Esophagus squamous epithelium (tissue), 5 donors: ENCODE results near the gene CASK. TPM values are rescaled to one million over a fixed set of nuclear protein-coding genes. Genes with fewer than 3 reads are reported as not detected.

Experiments used
- DNase-seq: peaks from one replicate; lab custom pipeline; 2025; lab: John Stamatoyannopoulos, UW
- H3K27ac ChIP-seq, 4 donors: fragments of 200-600 bp; sonication (generic); one replicate each; pipeline ENCODE4 v1.5.1; 2016 to 2019; ENCODE audit warnings: mild to moderate bottlenecking in 1 of 4
- H3K27me3 ChIP-seq, 4 donors: fragments of 200-600 bp; sonication (generic); 1 replicate in 3 of 4; 2 replicates in 1 of 4; pipeline versions ENCODE4 v1.5.1 to v1.6.0; 2017 to 2021; ENCODE audit warnings: antibody characterized with exemption in 1 of 4
- H3K36me3 ChIP-seq, 3 donors: fragments of 200-600 bp; sonication (generic); one replicate each; pipeline ENCODE4 v1.5.1; 2016 to 2019
- H3K4me1 ChIP-seq, 3 donors: fragments of 200-600 bp; sonication (generic); one replicate each; pipeline ENCODE4 v1.5.1; 2017 to 2019
- H3K4me3 ChIP-seq, 4 donors: fragments of 200-600 bp; sonication (generic); 1 replicate in 3 of 4; 2 replicates in 1 of 4; pipeline ENCODE4 v1.5.1; 2016 to 2019; ENCODE audit warnings: mild to moderate bottlenecking in 2 of 4, moderate library complexity in 1 of 4
- H3K9me3 ChIP-seq, 3 donors: fragments of 200-600 bp; sonication (generic); one replicate each; pipeline ENCODE4 v1.5.1; 2016 to 2019
- CTCF ChIP-seq, 6 experiments: fragments of 450-650 bp in 4 of 6; fragments of 200-600 bp in 2 of 6; sonication (generic) in 2 of 6; IDR thresholded peaks; one replicate each; pipeline ENCODE4 v1.5.1; 2016 to 2019; ENCODE audit warnings: antibody characterized with exemption in 6 of 6, mild to moderate bottlenecking in 4 of 6, moderate library complexity in 4 of 6
- POLR2A ChIP-seq, 4 donors: fragments of 450-650 bp; IDR thresholded peaks; one replicate each; pipeline ENCODE4 v1.6.1; 2017; ENCODE audit warnings: antibody characterized with exemption in 4 of 4, mild to moderate bottlenecking in 4 of 4, moderate library complexity in 3 of 4
- WGBS, 2 donors: methylation state at CpG; one replicate each; pipeline ENCODE4 v1.1.5; 2018; 5-methylcytosine and 5-hydroxymethylcytosine counted together
- intact Hi-C: fragments of 100-400 bp; cut with DNase I; formaldehyde crosslinking; loops from one replicate; pipeline ENCODE4 v1.15.0; 2022
- total RNA-seq, 4 donors: library from RNA; depleted of rRNA; stranded (reverse); fragments of >200 nt; gene quantifications; one replicate each; pipeline ENCODE4 v1.1.0, GENCODE V29; 2016
- donor health status: DM: yes; HTN: yes; CAD: no.

CASK gene
- total RNA-seq, 4 donors from 2014 or later, result 32.3 to 57.4 (median 36.0) TPM

GRCh38 chrX:41491267-41492004 lies 431.9 kb downstream of the CASK start:
- H3K9me3 ChIP-seq, result no peaks in the 10 kb centered on the region
- 19 to 32% methylated on average over 10 to 11 of the region's 12 CpGs for WGBS, 2 donors
- no peak for DNase-seq
- peaks cover 0 to 17% (median 0%) of the 10 kb centered on the region in 3 donors for H3K4me1 ChIP-seq
- intact Hi-C loops, result no loop called here
- TF ChIP-seq POLR2A (IDR thresholded peaks at IDR 0.05) (no peak), CTCF (IDR thresholded peaks at IDR 0.05) (no peak)
- H3K36me3 ChIP-seq, result no peaks in the 10 kb centered on the region
- peak overlapping the region; percentile 59 to 79 (median 74) for H3K27ac ChIP-seq
- H3K27me3 ChIP-seq, result no peaks in the 10 kb centered on the region
- H3K4me3 ChIP-seq, result no peak overlapping the region

GRCh38 chrX:41490446-41490845 lies 432.9 kb downstream of the CASK start:
- H3K36me3 ChIP-seq, result no peaks in the 10 kb centered on the region
- 20 to 71% methylated on average over 1 to 3 of the region's 3 CpGs for WGBS, 2 donors
- H3K27ac ChIP-seq, result peak overlapping the region in 2 of 4 donors; percentile 73 to 79
- TF ChIP-seq POLR2A (IDR thresholded peaks at IDR 0.05) (no peak), CTCF (IDR thresholded peaks at IDR 0.05) (no peak)
- H3K9me3 ChIP-seq, result no peaks in the 10 kb centered on the region
- DNase-seq, result no peak
- H3K4me3 ChIP-seq, result no peak overlapping the region
- intact Hi-C loops, result no loop called here
- peaks cover 0 to 17% (median 0%) of the 10 kb centered on the region in 3 donors for H3K4me1 ChIP-seq
- H3K27me3 ChIP-seq, result no peaks in the 10 kb centered on the region

- no peak overlapping the region for H3K27ac ChIP-seq
- 62 to 68% methylated on average over 2 to 5 of the region's 5 CpGs for WGBS, 2 donors
- no peaks in the 10 kb centered on the region for H3K4me1 ChIP-seq
- H3K27me3 ChIP-seq, result no peaks in the 10 kb centered on the region
- DNase-seq, result no peak
- H3K36me3 ChIP-seq, result no peaks in the 10 kb centered on the region
- intact Hi-C loops, result no loop called here
- no peaks in the 10 kb centered on the region for H3K9me3 ChIP-seq
- no peak overlapping the region for H3K4me3 ChIP-seq
- no peak for TF ChIP-seq POLR2A (IDR thresholded peaks at IDR 0.05)
Observed at GRCh38 chrX:41482154-41482850, 441.1 kb downstream of the CASK start.

- TF ChIP-seq CTCF (IDR thresholded peaks at IDR 0.05) (peak in 2 of 6 experiments; percentile 15 to 41), POLR2A (IDR thresholded peaks at IDR 0.05) (no peak)
- no peaks in the 10 kb centered on the region for H3K4me1 ChIP-seq
- DNase-seq, result no peak
- H3K27me3 ChIP-seq, result no peaks in the 10 kb centered on the region
- H3K36me3 ChIP-seq, result no peaks in the 10 kb centered on the region
- H3K9me3 ChIP-seq, result no peaks in the 10 kb centered on the region
- intact Hi-C loops, result no loop called here
- H3K27ac ChIP-seq, result no peak overlapping the region
- WGBS, 2 donors, result 71 to 88% methylated on average over 1 to 6 of the region's 6 CpGs
- H3K4me3 ChIP-seq, result no peak overlapping the region
Observed at GRCh38 chrX:41481264-41482109, 441.9 kb downstream of the CASK start.

- no peaks in the 10 kb centered on the region for H3K36me3 ChIP-seq
- WGBS, 2 donors, result 77 to 90% methylated on average over 11 to 12 of the region's 13 CpGs
- peaks cover 0 to 5% (median 0%) of the 10 kb centered on the region in 3 donors for H3K4me1 ChIP-seq
- H3K27me3 ChIP-seq, result no peaks in the 10 kb centered on the region
- intact Hi-C loops, result no loop called here
- DNase-seq, result no peak
- H3K9me3 ChIP-seq, result no peaks in the 10 kb centered on the region
- H3K27ac ChIP-seq, result no peak overlapping the region
- TF ChIP-seq POLR2A (IDR thresholded peaks at IDR 0.05), result no peak
- no peak for TF ChIP-seq CTCF (IDR thresholded peaks at IDR 0.05)
- H3K4me3 ChIP-seq, result no peak overlapping the region
Observed at GRCh38 chrX:41480508-41481260, 442.7 kb downstream of the CASK start.
